ENCODE measurements around the gene POLR2F. TPM values are rescaled to one million over a fixed set of nuclear protein-coding genes. Genes with fewer than 3 reads are reported as not detected.

Gene POLR2F
- total and polyA plus RNA-seq, 7 donors = 69.2 to 280 (median 95.9) TPM

- peak in 2 of 4 donors; percentile 27 to 30 for ATAC-seq
- TF ChIP-seq, protein P1, sequence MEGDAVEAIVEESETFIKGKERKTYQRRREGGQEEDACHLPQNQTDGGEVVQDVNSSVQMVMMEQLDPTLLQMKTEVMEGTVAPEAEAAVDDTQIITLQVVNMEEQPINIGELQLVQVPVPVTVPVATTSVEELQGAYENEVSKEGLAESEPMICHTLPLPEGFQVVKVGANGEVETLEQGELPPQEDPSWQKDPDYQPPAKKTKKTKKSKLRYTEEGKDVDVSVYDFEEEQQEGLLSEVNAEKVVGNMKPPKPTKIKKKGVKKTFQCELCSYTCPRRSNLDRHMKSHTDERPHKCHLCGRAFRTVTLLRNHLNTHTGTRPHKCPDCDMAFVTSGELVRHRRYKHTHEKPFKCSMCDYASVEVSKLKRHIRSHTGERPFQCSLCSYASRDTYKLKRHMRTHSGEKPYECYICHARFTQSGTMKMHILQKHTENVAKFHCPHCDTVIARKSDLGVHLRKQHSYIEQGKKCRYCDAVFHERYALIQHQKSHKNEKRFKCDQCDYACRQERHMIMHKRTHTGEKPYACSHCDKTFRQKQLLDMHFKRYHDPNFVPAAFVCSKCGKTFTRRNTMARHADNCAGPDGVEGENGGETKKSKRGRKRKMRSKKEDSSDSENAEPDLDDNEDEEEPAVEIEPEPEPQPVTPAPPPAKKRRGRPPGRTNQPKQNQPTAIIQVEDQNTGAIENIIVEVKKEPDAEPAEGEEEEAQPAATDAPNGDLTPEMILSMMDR (IDR thresholded peaks at IDR 0.05) = no peak
Observed at GRCh38 chr22:37981282-37982011, 27.9 kb downstream of the POLR2F start.

DNA sequence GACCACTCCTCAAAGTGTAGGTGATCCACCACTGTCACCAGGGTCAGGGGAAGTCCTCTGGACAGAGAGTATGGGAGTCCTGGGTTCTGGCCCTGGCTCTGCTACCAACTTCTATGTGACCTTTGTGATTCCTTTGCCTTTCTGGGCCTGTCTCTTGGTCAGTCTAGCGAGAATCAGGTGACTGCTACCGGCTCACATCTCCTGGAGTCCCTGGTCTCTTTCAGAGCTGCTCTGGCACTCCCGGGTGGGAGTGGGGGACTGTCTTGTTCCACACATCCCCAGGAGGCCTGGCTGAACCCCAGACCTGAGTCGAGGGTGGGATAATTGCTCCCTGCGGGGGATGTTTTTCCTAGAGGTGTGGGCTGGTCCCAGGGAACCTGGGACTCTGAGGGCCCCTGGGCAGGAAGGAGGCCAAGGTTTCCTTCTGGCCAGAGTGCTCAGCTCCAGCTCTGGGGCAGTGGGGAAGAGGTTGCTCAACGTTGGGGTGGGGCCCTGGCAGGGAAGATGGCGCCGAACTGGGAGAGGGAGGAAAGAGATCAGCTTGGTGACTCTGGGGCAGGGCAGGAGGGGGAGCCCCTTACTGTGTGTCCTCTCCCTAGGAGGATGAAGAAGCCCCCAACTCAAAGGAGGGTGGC is 28.8 kb downstream of the POLR2F start:
- no peaks in the 10 kb centered on the region for H3K27me3 ChIP-seq (ENCODE audit: insufficient read depth in 3 of 3, low read length in 2 of 3)
- no peaks in the 10 kb centered on the region for H3K36me3 ChIP-seq (ENCODE audit: insufficient read depth in 1 of 2, low read depth in 1 of 2)
- intact Hi-C loops (cut with DNase I) = no loop called here
- WGBS, 3 donors = 72 to 85% (median 75%) methylated on average over 8 of the region's 8 CpGs
- H3K9me3 ChIP-seq = no peaks in the 10 kb centered on the region
- DNase-seq (no peak), ATAC-seq (no peak)
- no peak overlapping the region for H3K27ac ChIP-seq
- H3K4me1 ChIP-seq = no peaks in the 10 kb centered on the region
- TF ChIP-seq, protein P1 (IDR thresholded peaks at IDR 0.05) = no peak
- no peak overlapping the region for H3K4me3 ChIP-seq

More at GRCh38 chr22:37981282-37982011, 27.9 kb downstream of the POLR2F start:
- no peak overlapping the region for H3K27ac ChIP-seq
- intact Hi-C loops (cut with DNase I) = no loop called here
- H3K9me3 ChIP-seq = no peaks in the 10 kb centered on the region
- H3K27me3 ChIP-seq (ENCODE audit: insufficient read depth in 3 of 3, low read length in 2 of 3) = no peaks in the 10 kb centered on the region
- DNase-seq = no peak
- no peak overlapping the region for H3K4me3 ChIP-seq
- H3K36me3 ChIP-seq (ENCODE audit: insufficient read depth in 1 of 2, low read depth in 1 of 2) = no peaks in the 10 kb centered on the region
- 78 to 91% (median 90%) methylated on average over 6 of the region's 6 CpGs for WGBS, 3 donors
- H3K4me1 ChIP-seq = no peaks in the 10 kb centered on the region

DNA sequence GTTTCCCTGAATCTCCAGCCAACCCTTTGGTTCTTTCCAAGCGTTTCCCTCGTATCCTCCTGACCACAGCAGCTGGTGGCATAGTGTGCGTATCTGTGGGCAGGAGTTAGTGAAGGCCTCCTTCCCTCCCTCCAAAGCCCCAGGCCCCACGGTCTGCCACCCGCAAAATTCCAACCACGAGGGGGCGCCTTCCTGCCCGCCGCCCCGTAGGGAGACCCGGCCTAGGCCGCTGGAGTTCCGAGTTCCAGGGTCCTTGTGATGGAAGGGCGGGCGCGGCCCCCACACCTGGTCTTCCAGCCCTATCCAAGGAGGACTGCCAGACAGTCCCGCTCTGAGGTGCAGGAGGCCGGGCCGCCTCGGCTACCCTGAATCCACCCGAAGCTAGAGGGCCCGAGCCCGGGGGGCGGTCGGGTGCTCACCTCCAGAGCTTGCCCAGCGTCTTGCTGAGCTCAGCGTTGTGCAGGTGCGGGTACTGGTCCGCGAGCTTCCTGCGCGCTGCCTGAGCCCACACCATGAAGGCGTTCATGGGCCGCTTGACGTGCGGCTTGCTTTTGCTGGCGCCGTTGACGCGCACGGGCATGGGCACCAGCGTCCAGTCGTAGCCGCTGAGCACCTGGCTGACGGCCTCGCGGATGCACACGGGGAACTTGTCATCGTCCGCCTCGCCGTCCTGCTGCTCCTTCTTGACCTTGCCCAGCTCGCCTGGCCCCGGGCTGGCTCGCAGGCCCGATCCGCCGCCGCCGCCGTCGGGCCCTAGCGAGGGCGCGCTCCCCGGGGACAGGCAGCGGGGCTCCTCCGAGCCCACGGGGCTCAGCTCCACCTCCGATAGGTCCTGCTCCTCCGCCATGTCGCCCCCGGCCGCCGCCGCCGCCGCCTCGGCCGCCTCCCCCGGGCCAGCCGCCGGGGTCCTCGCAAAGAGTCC is 29.7 kb downstream of the POLR2F start:
- Histone ChIP-seq H3K9me3 (no peaks in the 10 kb centered on the region), H3K27me3 (ENCODE audit: insufficient read depth in 3 of 3, low read length in 2 of 3) (no peaks in the 10 kb centered on the region), H3K27ac (no peak overlapping the region), H3K4me3 (no peak overlapping the region), H3K36me3 (ENCODE audit: insufficient read depth in 1 of 2, low read depth in 1 of 2) (no peaks in the 10 kb centered on the region), H3K4me1 (no peaks in the 10 kb centered on the region)
- no peak for ATAC-seq
- intact Hi-C loops (cut with DNase I) = no loop called here
- TF ChIP-seq, protein P1 (IDR thresholded peaks at IDR 0.05) = no peak
- no peak for DNase-seq
- 65 to 75% (median 72%) methylated on average over 65 to 84 of the region's 84 CpGs for WGBS, 3 donors

DNA sequence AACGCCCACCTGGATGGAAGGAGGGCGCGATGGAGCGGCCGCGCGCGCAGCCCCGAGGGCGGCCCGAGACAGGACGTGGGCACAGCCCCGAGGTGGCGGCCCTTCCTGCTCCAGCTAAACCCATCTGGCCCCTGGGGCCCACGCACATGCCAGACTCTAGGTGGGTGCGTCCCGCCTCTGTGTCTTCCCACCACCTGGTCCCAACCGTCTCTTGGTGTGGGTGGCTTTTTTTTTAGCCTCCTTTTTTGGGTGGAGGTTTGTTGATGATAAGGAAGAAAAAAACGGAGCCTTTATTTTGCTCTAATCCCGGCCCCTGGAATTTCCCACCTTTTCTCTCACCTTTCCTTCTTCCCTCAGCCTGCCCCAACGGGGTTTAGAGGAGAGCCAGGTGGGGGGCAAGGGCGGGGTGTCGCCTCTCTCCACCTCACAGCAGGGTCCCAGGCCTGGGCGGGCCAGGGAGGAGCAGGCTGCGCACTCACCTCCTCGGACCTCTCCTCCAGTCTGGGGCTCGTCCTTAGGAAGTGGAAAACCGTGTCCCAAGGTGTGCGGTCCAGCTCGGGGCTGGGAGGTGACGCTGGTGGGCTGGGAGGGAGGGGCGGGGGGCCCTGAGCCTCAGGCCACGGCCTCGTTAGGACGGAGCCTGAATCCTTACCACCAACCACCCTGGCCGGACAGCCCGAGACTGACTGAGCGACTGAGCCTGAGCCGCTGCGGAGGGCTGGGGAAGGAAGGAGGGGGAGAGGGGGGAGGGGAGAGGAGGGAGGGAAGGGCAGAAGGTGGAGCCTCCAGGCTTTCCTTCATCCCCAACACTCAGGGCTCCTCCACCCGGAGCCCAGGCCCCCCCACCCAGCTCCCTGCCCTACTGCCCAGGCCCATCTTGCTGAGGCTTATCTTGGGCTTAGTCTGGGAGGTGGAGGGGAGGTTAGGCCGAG is 30.6 kb downstream of the POLR2F start, which contains the start of gene SOX10:
TSS of gene SOX10 (minus strand) at position 696 of the 932 bp plus-strand sequence. CDS start 771 bp downstream, outside the sequence.
- H3K4me1 ChIP-seq = no peaks in the 10 kb centered on the region
- no peak within 1 kb of the TSS for H3K27ac ChIP-seq
- ATAC-seq (no peak), DNase-seq (no peak)
- intact Hi-C loops (cut with DNase I) = no loop called here
- H3K27me3 ChIP-seq (ENCODE audit: insufficient read depth in 3 of 3, low read length in 2 of 3) = no peaks in the 10 kb centered on the region
- H3K9me3 ChIP-seq = no peaks in the 10 kb centered on the region
- H3K4me3 ChIP-seq = no peak within 1 kb of the TSS
- H3K36me3 ChIP-seq (ENCODE audit: insufficient read depth in 1 of 2, low read depth in 1 of 2) = no peaks in the 10 kb centered on the region
- 81 to 86% (median 85%) methylated on average over 37 to 42 of the region's 42 CpGs for WGBS, 3 donors
- TF ChIP-seq, protein P1 (IDR thresholded peaks at IDR 0.05) = no peak
